ENCODE measurements around the gene SDCBP2.

The SDCBP2 gene

GRCh38 chr20:1317545-1318255 is 11.2 kb downstream of the SDCBP2 start:
- Histone ChIP-seq H3K36me3 (ENCODE audit: control insufficient read depth, low read depth, low read length) (no peaks in the 10 kb centered on the region), H3K9ac (ENCODE audit: low read length) (no peak overlapping the region), H3K9me3 (ENCODE audit: control insufficient read depth, low read depth, low read length) (no peaks in the 10 kb centered on the region), H3K27me3 (ENCODE audit: control insufficient read depth, insufficient read depth, low read length) (peaks cover 6% of the 10 kb centered on the region), H3K4me1 (ENCODE audit: control insufficient read depth, low read depth, low read length) (no peaks in the 10 kb centered on the region), H3K27ac (ENCODE audit: low read length) (no peak overlapping the region), H3K4me3 (ENCODE audit: low read length) (no peak overlapping the region)

GRCh38 chr20:1315804-1316203 is 13.1 kb downstream of the SDCBP2 start:
- Histone ChIP-seq H3K4me1 (ENCODE audit: control insufficient read depth, low read depth, low read length) (no peaks in the 10 kb centered on the region), H3K36me3 (ENCODE audit: control insufficient read depth, low read depth, low read length) (no peaks in the 10 kb centered on the region), H3K9ac (ENCODE audit: low read length) (no peak overlapping the region), H3K27ac (ENCODE audit: low read length) (no peak overlapping the region), H3K27me3 (ENCODE audit: control insufficient read depth, insufficient read depth, low read length) (peaks cover 11% of the 10 kb centered on the region), H3K4me3 (ENCODE audit: low read length) (no peak overlapping the region), H3K9me3 (ENCODE audit: control insufficient read depth, low read depth, low read length) (no peaks in the 10 kb centered on the region)

- Histone ChIP-seq H3K9me3 (ENCODE audit: control insufficient read depth, low read depth, low read length) (no peaks in the 10 kb centered on the region), H3K4me3 (ENCODE audit: low read length) (peak overlapping the region; percentile 58), H3K27me3 (ENCODE audit: control insufficient read depth, insufficient read depth, low read length) (peaks cover 11% of the 10 kb centered on the region), H3K9ac (ENCODE audit: low read length) (peak overlapping the region; percentile 10), H3K4me1 (ENCODE audit: control insufficient read depth, low read depth, low read length) (no peaks in the 10 kb centered on the region), H3K36me3 (ENCODE audit: control insufficient read depth, low read depth, low read length) (no peaks in the 10 kb centered on the region), H3K27ac (ENCODE audit: low read length) (no peak overlapping the region)
Measured at GRCh38 chr20:1313236-1313964, 15.5 kb downstream of the SDCBP2 start.

GRCh38 chr20:1312904-1313235 is 16.1 kb downstream of the SDCBP2 start:
- H3K9ac ChIP-seq (ENCODE audit: low read length), result no peak overlapping the region
- H3K9me3 ChIP-seq (ENCODE audit: control insufficient read depth, low read depth, low read length), result no peaks in the 10 kb centered on the region
- peaks cover 11% of the 10 kb centered on the region for H3K27me3 ChIP-seq (ENCODE audit: control insufficient read depth, insufficient read depth, low read length)
- peak overlapping the region; percentile 58 for H3K4me3 ChIP-seq (ENCODE audit: low read length)
- no peaks in the 10 kb centered on the region for H3K36me3 ChIP-seq (ENCODE audit: control insufficient read depth, low read depth, low read length)
- H3K27ac ChIP-seq (ENCODE audit: low read length), result no peak overlapping the region
- H3K4me1 ChIP-seq (ENCODE audit: control insufficient read depth, low read depth, low read length), result no peaks in the 10 kb centered on the region

GRCh38 chr20:1312308-1312707 is 16.6 kb downstream of the SDCBP2 start:
- Histone ChIP-seq H3K27ac (ENCODE audit: low read length) (no peak overlapping the region), H3K36me3 (ENCODE audit: control insufficient read depth, low read depth, low read length) (no peaks in the 10 kb centered on the region), H3K9me3 (ENCODE audit: control insufficient read depth, low read depth, low read length) (no peaks in the 10 kb centered on the region), H3K4me3 (ENCODE audit: low read length) (no peak overlapping the region), H3K9ac (ENCODE audit: low read length) (no peak overlapping the region), H3K27me3 (ENCODE audit: control insufficient read depth, insufficient read depth, low read length) (peaks cover 11% of the 10 kb centered on the region), H3K4me1 (ENCODE audit: control insufficient read depth, low read depth, low read length) (no peaks in the 10 kb centered on the region)

- Histone ChIP-seq H3K9ac (ENCODE audit: low read length) (no peak overlapping the region), H3K27me3 (ENCODE audit: control insufficient read depth, insufficient read depth, low read length) (peaks cover 11% of the 10 kb centered on the region), H3K4me3 (ENCODE audit: low read length) (no peak overlapping the region), H3K36me3 (ENCODE audit: control insufficient read depth, low read depth, low read length) (no peaks in the 10 kb centered on the region), H3K9me3 (ENCODE audit: control insufficient read depth, low read depth, low read length) (no peaks in the 10 kb centered on the region), H3K4me1 (ENCODE audit: control insufficient read depth, low read depth, low read length) (no peaks in the 10 kb centered on the region), H3K27ac (ENCODE audit: low read length) (no peak overlapping the region)
Measured at GRCh38 chr20:1310506-1311190, 18.3 kb downstream of the SDCBP2 start.

- Histone ChIP-seq H3K4me1 (ENCODE audit: control insufficient read depth, low read depth, low read length) (no peaks in the 10 kb centered on the region), H3K4me3 (ENCODE audit: low read length) (no peak overlapping the region), H3K27me3 (ENCODE audit: control insufficient read depth, insufficient read depth, low read length) (peaks cover 11% of the 10 kb centered on the region), H3K9me3 (ENCODE audit: control insufficient read depth, low read depth, low read length) (no peaks in the 10 kb centered on the region), H3K9ac (ENCODE audit: low read length) (no peak overlapping the region), H3K36me3 (ENCODE audit: control insufficient read depth, low read depth, low read length) (no peaks in the 10 kb centered on the region), H3K27ac (ENCODE audit: low read length) (no peak overlapping the region)
Measured at GRCh38 chr20:1310071-1310470, 18.9 kb downstream of the SDCBP2 start.

GRCh38 chr20:1309439-1309847 is 19.5 kb downstream of the SDCBP2 start:
- no peak overlapping the region for H3K9ac ChIP-seq (ENCODE audit: low read length)
- no peaks in the 10 kb centered on the region for H3K9me3 ChIP-seq (ENCODE audit: control insufficient read depth, low read depth, low read length)
- no peak overlapping the region for H3K27ac ChIP-seq (ENCODE audit: low read length)
- H3K36me3 ChIP-seq (ENCODE audit: control insufficient read depth, low read depth, low read length), result no peaks in the 10 kb centered on the region
- H3K4me1 ChIP-seq (ENCODE audit: control insufficient read depth, low read depth, low read length), result no peaks in the 10 kb centered on the region
- H3K4me3 ChIP-seq (ENCODE audit: low read length), result no peak overlapping the region
- peaks cover 11% of the 10 kb centered on the region for H3K27me3 ChIP-seq (ENCODE audit: control insufficient read depth, insufficient read depth, low read length)

- Histone ChIP-seq H3K4me3 (ENCODE audit: low read length) (no peak overlapping the region), H3K27ac (ENCODE audit: low read length) (no peak overlapping the region), H3K9ac (ENCODE audit: low read length) (no peak overlapping the region), H3K36me3 (ENCODE audit: control insufficient read depth, low read depth, low read length) (no peaks in the 10 kb centered on the region), H3K4me1 (ENCODE audit: control insufficient read depth, low read depth, low read length) (no peaks in the 10 kb centered on the region), H3K9me3 (ENCODE audit: control insufficient read depth, low read depth, low read length) (no peaks in the 10 kb centered on the region), H3K27me3 (ENCODE audit: control insufficient read depth, insufficient read depth, low read length) (peaks cover 11% of the 10 kb centered on the region)
Measured at GRCh38 chr20:1308702-1309095, 20.2 kb downstream of the SDCBP2 start.

- H3K27me3 ChIP-seq (ENCODE audit: control insufficient read depth, insufficient read depth, low read length), result peaks cover 11% of the 10 kb centered on the region
- H3K9ac ChIP-seq (ENCODE audit: low read length), result no peak overlapping the region
- H3K27ac ChIP-seq (ENCODE audit: low read length), result no peak overlapping the region
- H3K36me3 ChIP-seq (ENCODE audit: control insufficient read depth, low read depth, low read length), result no peaks in the 10 kb centered on the region
- H3K4me1 ChIP-seq (ENCODE audit: control insufficient read depth, low read depth, low read length), result no peaks in the 10 kb centered on the region
- no peaks in the 10 kb centered on the region for H3K9me3 ChIP-seq (ENCODE audit: control insufficient read depth, low read depth, low read length)
- no peak overlapping the region for H3K4me3 ChIP-seq (ENCODE audit: low read length)
Measured at GRCh38 chr20:1308067-1308701, 20.8 kb downstream of the SDCBP2 start.

- Histone ChIP-seq H3K4me1 (ENCODE audit: control insufficient read depth, low read depth, low read length) (no peaks in the 10 kb centered on the region), H3K27me3 (ENCODE audit: control insufficient read depth, insufficient read depth, low read length) (peaks cover 5% of the 10 kb centered on the region), H3K4me3 (ENCODE audit: low read length) (no peak overlapping the region), H3K9ac (ENCODE audit: low read length) (no peak overlapping the region), H3K9me3 (ENCODE audit: control insufficient read depth, low read depth, low read length) (no peaks in the 10 kb centered on the region), H3K27ac (ENCODE audit: low read length) (no peak overlapping the region), H3K36me3 (ENCODE audit: control insufficient read depth, low read depth, low read length) (no peaks in the 10 kb centered on the region)
Measured at GRCh38 chr20:1307571-1307971, 21.4 kb downstream of the SDCBP2 start.

All from iPS-18a (cell line).